ENCODE results near the gene CPPED1.
A peak's percentile ranks its signal among the peaks of the same experiment; 100 is the strongest.
"Not testable (repeated sequence)": the region's sequence is repeated elsewhere in the genome, so short reads cannot be mapped to it uniquely, and the experiment has no call there.

Gene CPPED1

GRCh38 chr16:12816791-12817214, 13.1 kb upstream of the CPPED1 start:
- not testable (repeated sequence) for H2BK12ac ChIP-seq (ENCODE audit: low read length in 2 of 2); H2BK120ac ChIP-seq (ENCODE audit: low read depth, low read length); H4K91ac ChIP-seq (ENCODE audit: low read length); H3K4me2 ChIP-seq (ENCODE audit: low read length, poor library complexity, severe bottlenecking); DNase-seq; H3K27ac ChIP-seq (ENCODE audit: low read length, poor library complexity, severe bottlenecking); H3K4me3 ChIP-seq (ENCODE audit: insufficient read depth in 1 of 2, low read depth in 1 of 2, low read length in 2 of 2); H2AK5ac ChIP-seq (ENCODE audit: low read length, severe bottlenecking); H3K27me3 ChIP-seq (ENCODE audit: control insufficient read depth in 1 of 2, insufficient read depth in 1 of 2, low read length in 2 of 2); H3K36me3 ChIP-seq (ENCODE audit: control insufficient read depth in 1 of 2, insufficient read depth in 2 of 2, low read depth in 1 of 2, low read length in 2 of 2); H3K18ac ChIP-seq (ENCODE audit: low read depth in 1 of 2, low read length in 2 of 2); H3K4ac ChIP-seq (ENCODE audit: low read depth in 1 of 2, low read length in 2 of 2); H2BK5ac ChIP-seq (ENCODE audit: low read depth, low read length, poor library complexity, severe bottlenecking); H3K4me1 ChIP-seq (ENCODE audit: control insufficient read depth, insufficient read depth, low read depth, low read length); H2AFZ ChIP-seq (ENCODE audit: low read depth, low read length); H4K8ac ChIP-seq (ENCODE audit: low read length); H3K79me1 ChIP-seq (replicated peaks; ENCODE audit: low read length, poor library complexity, severe bottlenecking); H3K9ac ChIP-seq (ENCODE audit: low read length); H2BK15ac ChIP-seq (ENCODE audit: low read depth, poor library complexity, severe bottlenecking); H3K9me3 ChIP-seq (ENCODE audit: control insufficient read depth, low read length); H3K23ac ChIP-seq (ENCODE audit: low read length in 2 of 2); H3K14ac ChIP-seq (ENCODE audit: low read length in 2 of 2)
- WGBS: 56% methylated on average over 1 of the region's 4 CpGs

DNA sequence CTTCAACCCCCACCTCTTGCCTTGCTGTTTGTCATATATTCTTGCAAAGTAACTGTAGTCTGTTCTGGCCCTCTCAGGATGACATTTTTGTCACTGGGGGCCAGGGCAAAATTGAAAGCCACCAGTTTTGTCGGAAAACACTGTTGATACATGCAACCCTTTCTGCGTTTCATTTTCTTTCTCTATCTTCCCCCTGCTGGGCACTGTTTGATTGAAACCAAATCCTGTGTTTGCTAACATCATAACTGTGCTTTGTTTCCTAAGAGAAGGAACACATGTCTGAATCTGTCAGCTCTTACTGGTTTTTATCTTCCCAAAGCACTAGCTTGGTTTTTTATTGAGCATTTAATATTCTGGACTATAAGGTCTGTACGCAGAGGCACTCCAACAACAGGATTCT, 11.7 kb upstream of the CPPED1 start:
- WGBS: 88% methylated on average over 3 of the region's 3 CpGs
- Histone ChIP-seq H3K4me2 (ENCODE audit: low read length, poor library complexity, severe bottlenecking) (no peak overlapping the region), H3K4me3 (ENCODE audit: insufficient read depth in 1 of 2, low read depth in 1 of 2, low read length in 2 of 2) (peak overlapping the region in 1 of 2 experiments; percentile 49)

GRCh38 chr16:12813734-12814133, 10.0 kb upstream of the CPPED1 start:
- H3K4me3 ChIP-seq (ENCODE audit: insufficient read depth in 1 of 2, low read depth in 1 of 2, low read length in 2 of 2); H2BK15ac ChIP-seq (ENCODE audit: low read depth, poor library complexity, severe bottlenecking); H2BK12ac ChIP-seq (ENCODE audit: low read length in 2 of 2); H3K14ac ChIP-seq (ENCODE audit: low read length in 2 of 2); H3K9me3 ChIP-seq (ENCODE audit: control insufficient read depth, low read length); H3K4me1 ChIP-seq (ENCODE audit: control insufficient read depth, insufficient read depth, low read depth, low read length); H4K91ac ChIP-seq (ENCODE audit: low read length); H3K4ac ChIP-seq (ENCODE audit: low read depth in 1 of 2, low read length in 2 of 2); H2BK5ac ChIP-seq (ENCODE audit: low read depth, low read length, poor library complexity, severe bottlenecking); H2AFZ ChIP-seq (ENCODE audit: low read depth, low read length); H3K27ac ChIP-seq (ENCODE audit: low read length, poor library complexity, severe bottlenecking); H3K27me3 ChIP-seq (ENCODE audit: control insufficient read depth in 1 of 2, insufficient read depth in 1 of 2, low read length in 2 of 2); DNase-seq; H3K18ac ChIP-seq (ENCODE audit: low read depth in 1 of 2, low read length in 2 of 2); H3K23ac ChIP-seq (ENCODE audit: low read length in 2 of 2); H2AK5ac ChIP-seq (ENCODE audit: low read length, severe bottlenecking); H3K4me2 ChIP-seq (ENCODE audit: low read length, poor library complexity, severe bottlenecking); H3K79me1 ChIP-seq (replicated peaks; ENCODE audit: low read length, poor library complexity, severe bottlenecking); H2BK120ac ChIP-seq (ENCODE audit: low read depth, low read length); H4K8ac ChIP-seq (ENCODE audit: low read length); H3K9ac ChIP-seq (ENCODE audit: low read length); H3K36me3 ChIP-seq (ENCODE audit: control insufficient read depth in 1 of 2, insufficient read depth in 2 of 2, low read depth in 1 of 2, low read length in 2 of 2): not testable (repeated sequence)
- 71% methylated on average over 2 of the region's 3 CpGs for WGBS

More for the DNA sequence above, 11.7 kb upstream of the CPPED1 start:
- Histone ChIP-seq H2BK15ac (ENCODE audit: low read depth, poor library complexity, severe bottlenecking) (no peak overlapping the region), H3K18ac (ENCODE audit: low read depth in 1 of 2, low read length in 2 of 2) (no peak overlapping the region), H3K36me3 (ENCODE audit: control insufficient read depth in 1 of 2, insufficient read depth in 2 of 2, low read depth in 1 of 2, low read length in 2 of 2) (no peaks in the 10 kb centered on the region), H4K91ac (ENCODE audit: low read length) (no peak overlapping the region), H2BK120ac (ENCODE audit: low read depth, low read length) (no peak overlapping the region), H3K79me1 (replicated peaks; ENCODE audit: low read length, poor library complexity, severe bottlenecking) (no peaks in the 10 kb centered on the region), H3K9ac (ENCODE audit: low read length) (peak overlapping the region; percentile 20), H3K27me3 (ENCODE audit: control insufficient read depth in 1 of 2, insufficient read depth in 1 of 2, low read length in 2 of 2) (no peaks in the 10 kb centered on the region), H4K8ac (ENCODE audit: low read length) (no peak overlapping the region), H3K9me3 (ENCODE audit: control insufficient read depth, low read length) (peaks cover 2% of the 10 kb centered on the region), H3K14ac (ENCODE audit: low read length in 2 of 2) (no peak overlapping the region), H3K4ac (ENCODE audit: low read depth in 1 of 2, low read length in 2 of 2) (no peak overlapping the region), H3K27ac (ENCODE audit: low read length, poor library complexity, severe bottlenecking) (no peak overlapping the region), H2BK12ac (ENCODE audit: low read length in 2 of 2) (no peak overlapping the region), H2AFZ (ENCODE audit: low read depth, low read length) (no peak overlapping the region), H2AK5ac (ENCODE audit: low read length, severe bottlenecking) (no peak overlapping the region), H2BK5ac (ENCODE audit: low read depth, low read length, poor library complexity, severe bottlenecking) (no peak overlapping the region), H3K23ac (ENCODE audit: low read length in 2 of 2) (no peak overlapping the region), H3K4me1 (ENCODE audit: control insufficient read depth, insufficient read depth, low read depth, low read length) (no peaks in the 10 kb centered on the region)
- no peak for DNase-seq

- H3K9me3 ChIP-seq (ENCODE audit: control insufficient read depth, low read length); H3K14ac ChIP-seq (ENCODE audit: low read length in 2 of 2); H3K4ac ChIP-seq (ENCODE audit: low read depth in 1 of 2, low read length in 2 of 2); H3K27me3 ChIP-seq (ENCODE audit: control insufficient read depth in 1 of 2, insufficient read depth in 1 of 2, low read length in 2 of 2); H3K23ac ChIP-seq (ENCODE audit: low read length in 2 of 2); H4K8ac ChIP-seq (ENCODE audit: low read length); H2BK15ac ChIP-seq (ENCODE audit: low read depth, poor library complexity, severe bottlenecking); H3K18ac ChIP-seq (ENCODE audit: low read depth in 1 of 2, low read length in 2 of 2); H2BK120ac ChIP-seq (ENCODE audit: low read depth, low read length); H3K9ac ChIP-seq (ENCODE audit: low read length); H3K4me3 ChIP-seq (ENCODE audit: insufficient read depth in 1 of 2, low read depth in 1 of 2, low read length in 2 of 2); DNase-seq; H3K4me2 ChIP-seq (ENCODE audit: low read length, poor library complexity, severe bottlenecking); H3K36me3 ChIP-seq (ENCODE audit: control insufficient read depth in 1 of 2, insufficient read depth in 2 of 2, low read depth in 1 of 2, low read length in 2 of 2); H4K91ac ChIP-seq (ENCODE audit: low read length); H2BK12ac ChIP-seq (ENCODE audit: low read length in 2 of 2); H3K4me1 ChIP-seq (ENCODE audit: control insufficient read depth, insufficient read depth, low read depth, low read length); H2AK5ac ChIP-seq (ENCODE audit: low read length, severe bottlenecking); H3K27ac ChIP-seq (ENCODE audit: low read length, poor library complexity, severe bottlenecking); H2AFZ ChIP-seq (ENCODE audit: low read depth, low read length); H2BK5ac ChIP-seq (ENCODE audit: low read depth, low read length, poor library complexity, severe bottlenecking); H3K79me1 ChIP-seq (replicated peaks; ENCODE audit: low read length, poor library complexity, severe bottlenecking): not testable (repeated sequence)
- WGBS: 85% methylated on average over 5 of the region's 5 CpGs
These were observed 9.6 kb upstream of the CPPED1 start for GRCh38 chr16:12813321-12813720.

Measured in mesenchymal stem cell (in vitro differentiated cells and primary cell).